Thoracic aorta (tissue), 2 donors: Measurements from ENCODE around the gene TRNP1. TPM values are rescaled to one million over a fixed set of nuclear protein-coding genes. Genes with fewer than 3 reads are reported as not detected.

ENCODE experiments used
- ATAC-seq: fragments of 150-250 bp; one replicate; pipeline ENCODE4 v1.8.0; 2017; ENCODE audit warnings: low read depth; ENCODE audit not compliant: insufficient number of reproducible peaks, low FRiP score
- DNase-seq: peaks from one replicate; pipeline ENCODE4 v3.0.0-alpha.2; 2020; ENCODE audit warnings: low spot score
- H3K27ac ChIP-seq, 2 donors: fragments of 200-600 bp; sonication (generic); 1 replicate in 1 of 2; 2 replicates in 1 of 2; pipeline ENCODE4 v1.5.1; 2016; ENCODE audit warnings: mild to moderate bottlenecking in 2 of 2, moderate library complexity in 2 of 2
- H3K27me3 ChIP-seq: fragments of 200-600 bp; sonication (generic); replicated peaks from 2 replicates; pipeline ENCODE4 v1.6.0; 2016; ENCODE audit warnings: mild to moderate bottlenecking; ENCODE audit not compliant: insufficient read depth
- H3K36me3 ChIP-seq: fragments of 200-600 bp; sonication (generic); one replicate; pipeline ENCODE4 v1.5.1; 2016
- H3K4me1 ChIP-seq, 2 donors: fragments of 200-600 bp; sonication (generic); 1 replicate in 1 of 2; 2 replicates in 1 of 2; pipeline versions ENCODE4 v1.5.1 to v1.6.0; 2016; ENCODE audit warnings: low read depth in 2 of 2, mild to moderate bottlenecking in 1 of 2; ENCODE audit not compliant: control insufficient read depth in 1 of 2
- H3K4me3 ChIP-seq: fragments of 200-600 bp; sonication (generic); 2 replicates; pipeline ENCODE4 v1.5.1; 2016; ENCODE audit warnings: mild to moderate bottlenecking
- H3K9me3 ChIP-seq: fragments of 200-600 bp; sonication (generic); 2 replicates; pipeline ENCODE4 v1.5.1; 2016
- CTCF ChIP-seq: fragments of 200-600 bp; sonication (generic); IDR thresholded peaks from one replicate; pipeline ENCODE4 v1.5.1; 2019; ENCODE audit warnings: antibody characterized with exemption
- total RNA-seq, 2 donors: library from RNA; depleted of rRNA; stranded (reverse); fragments of >200 nt; gene quantifications; one replicate each; pipeline versions ENCODE4 v1.1.0 to v1.2.3, GENCODE V29; 2016

The TRNP1 gene
- total RNA-seq, 2 donors from 2014 or later = 26.4 to 34.9 TPM

- no peak for DNase-seq
- Histone ChIP-seq H3K27me3 (no peaks in the 10 kb centered on the region), H3K4me3 (no peak overlapping the region), H3K4me1 (peaks cover 8 to 28% of the 10 kb centered on the region in 2 donors), H3K9me3 (no peaks in the 10 kb centered on the region), H3K36me3 (no peaks in the 10 kb centered on the region), H3K27ac (no peak overlapping the region)
- no peak for TF ChIP-seq CTCF
- no peak for ATAC-seq
Observed at GRCh38 chr1:26991310-26992116, 2.0 kb upstream of the TRNP1 start.

GRCh38 chr1:26994020-26994786 lies 711 bp downstream of the TRNP1 start:
- H3K9me3 ChIP-seq = no peaks in the 10 kb centered on the region
- H3K27ac ChIP-seq = peak overlapping the region; percentile 54 to 65
- H3K27me3 ChIP-seq = no peaks in the 10 kb centered on the region
- peak overlapping the region; percentile 92 for H3K4me3 ChIP-seq
- H3K36me3 ChIP-seq = no peaks in the 10 kb centered on the region
- DNase-seq (no peak), ATAC-seq (no peak)
- H3K4me1 ChIP-seq = peaks cover 23 to 55% of the 10 kb centered on the region in 2 donors
- TF ChIP-seq CTCF = no peak

- Histone ChIP-seq H3K27ac (peak overlapping the region; percentile 25 to 29), H3K4me1 (peaks cover 25 to 61% of the 10 kb centered on the region in 2 donors), H3K4me3 (peak overlapping the region; percentile 92), H3K9me3 (no peaks in the 10 kb centered on the region), H3K27me3 (no peaks in the 10 kb centered on the region), H3K36me3 (no peaks in the 10 kb centered on the region)
- DNase-seq (no peak), ATAC-seq (no peak)
- no peak for TF ChIP-seq CTCF
Observed at GRCh38 chr1:26994787-26995517, 1.5 kb downstream of the TRNP1 start.

- H3K4me1 ChIP-seq = peaks cover 36 to 72% of the 10 kb centered on the region in 2 donors
- ATAC-seq (no peak), DNase-seq (no peak)
- no peaks in the 10 kb centered on the region for H3K9me3 ChIP-seq
- no peaks in the 10 kb centered on the region for H3K36me3 ChIP-seq
- no peak overlapping the region for H3K4me3 ChIP-seq
- H3K27me3 ChIP-seq = no peaks in the 10 kb centered on the region
- H3K27ac ChIP-seq = peak overlapping the region; percentile 13 to 44
- TF ChIP-seq CTCF = no peak
Observed at GRCh38 chr1:26996024-26996423, 2.5 kb downstream of the TRNP1 start.

GRCh38 chr1:26996665-26997064 lies 3.2 kb downstream of the TRNP1 start:
- peak overlapping the region in 1 of 2 donors; percentile 13 for H3K27ac ChIP-seq

More at GRCh38 chr1:26996665-26997064, 3.2 kb downstream of the TRNP1 start:
- DNase-seq (no peak), ATAC-seq (no peak)
- H3K36me3 ChIP-seq = no peaks in the 10 kb centered on the region
- H3K4me1 ChIP-seq = peaks cover 40 to 78% of the 10 kb centered on the region in 2 donors
- no peak for TF ChIP-seq CTCF
- H3K9me3 ChIP-seq = no peaks in the 10 kb centered on the region
- no peak overlapping the region for H3K4me3 ChIP-seq
- no peaks in the 10 kb centered on the region for H3K27me3 ChIP-seq
